ENCODE results near the gene ITGA1. TPM values are rescaled to one million over a fixed set of nuclear protein-coding genes. Genes with fewer than 3 reads are reported as not detected.

The ITGA1 gene
- total and polyA plus RNA-seq, 4 donors = 24.2 to 187 (median 48.5) TPM

DNA sequence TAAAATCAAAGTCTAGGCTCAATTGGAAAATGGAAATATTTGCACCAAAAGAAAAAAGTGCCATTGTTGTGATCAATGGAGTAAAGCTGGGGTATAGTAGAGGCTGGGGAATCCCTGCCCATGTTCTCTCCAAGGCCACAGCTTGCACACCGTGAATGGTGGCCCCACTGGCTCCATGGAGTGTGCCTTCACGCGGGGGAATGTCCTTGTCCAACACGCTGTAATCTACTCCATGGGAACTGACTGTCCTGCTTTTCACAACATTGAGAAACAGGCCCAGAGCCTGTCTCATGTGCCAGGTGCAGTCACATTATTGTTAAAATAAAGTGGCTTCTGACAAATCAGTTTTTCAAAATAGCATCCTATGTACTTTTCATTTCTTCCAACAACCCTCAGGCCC is 168.3 kb downstream of the ITGA1 start:
- no peak for DNase-seq (ENCODE audit: low spot score)
- H3K9ac ChIP-seq (ENCODE audit: low read depth in 1 of 2, low read length in 2 of 2) = no peak overlapping the region
- no peaks in the 10 kb centered on the region for H3K4me1 ChIP-seq (ENCODE audit: control insufficient read depth in 4 of 4, insufficient read depth in 4 of 4, low read length in 3 of 4)
- 87% methylated on average over 4 of the region's 4 CpGs for WGBS
- H3K27ac ChIP-seq (ENCODE audit: low read depth in 1 of 2, low read length in 2 of 2) = no peak overlapping the region
- no peaks in the 10 kb centered on the region for H3K27me3 ChIP-seq (ENCODE audit: control insufficient read depth in 4 of 4, insufficient read depth in 4 of 4, low read length in 3 of 4)
- no peak overlapping the region for H3K4me3 ChIP-seq (ENCODE audit: low read depth in 1 of 3, low read length in 3 of 3)
- peaks cover 2 to 23% (median 8%) of the 10 kb centered on the region in 4 donors for H3K36me3 ChIP-seq (ENCODE audit: control insufficient read depth in 4 of 4, insufficient read depth in 3 of 4, low read depth in 1 of 4, low read length in 3 of 4)
- TF ChIP-seq, protein P1, sequence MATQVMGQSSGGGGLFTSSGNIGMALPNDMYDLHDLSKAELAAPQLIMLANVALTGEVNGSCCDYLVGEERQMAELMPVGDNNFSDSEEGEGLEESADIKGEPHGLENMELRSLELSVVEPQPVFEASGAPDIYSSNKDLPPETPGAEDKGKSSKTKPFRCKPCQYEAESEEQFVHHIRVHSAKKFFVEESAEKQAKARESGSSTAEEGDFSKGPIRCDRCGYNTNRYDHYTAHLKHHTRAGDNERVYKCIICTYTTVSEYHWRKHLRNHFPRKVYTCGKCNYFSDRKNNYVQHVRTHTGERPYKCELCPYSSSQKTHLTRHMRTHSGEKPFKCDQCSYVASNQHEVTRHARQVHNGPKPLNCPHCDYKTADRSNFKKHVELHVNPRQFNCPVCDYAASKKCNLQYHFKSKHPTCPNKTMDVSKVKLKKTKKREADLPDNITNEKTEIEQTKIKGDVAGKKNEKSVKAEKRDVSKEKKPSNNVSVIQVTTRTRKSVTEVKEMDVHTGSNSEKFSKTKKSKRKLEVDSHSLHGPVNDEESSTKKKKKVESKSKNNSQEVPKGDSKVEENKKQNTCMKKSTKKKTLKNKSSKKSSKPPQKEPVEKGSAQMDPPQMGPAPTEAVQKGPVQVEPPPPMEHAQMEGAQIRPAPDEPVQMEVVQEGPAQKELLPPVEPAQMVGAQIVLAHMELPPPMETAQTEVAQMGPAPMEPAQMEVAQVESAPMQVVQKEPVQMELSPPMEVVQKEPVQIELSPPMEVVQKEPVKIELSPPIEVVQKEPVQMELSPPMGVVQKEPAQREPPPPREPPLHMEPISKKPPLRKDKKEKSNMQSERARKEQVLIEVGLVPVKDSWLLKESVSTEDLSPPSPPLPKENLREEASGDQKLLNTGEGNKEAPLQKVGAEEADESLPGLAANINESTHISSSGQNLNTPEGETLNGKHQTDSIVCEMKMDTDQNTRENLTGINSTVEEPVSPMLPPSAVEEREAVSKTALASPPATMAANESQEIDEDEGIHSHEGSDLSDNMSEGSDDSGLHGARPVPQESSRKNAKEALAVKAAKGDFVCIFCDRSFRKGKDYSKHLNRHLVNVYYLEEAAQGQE (IDR thresholded peaks at IDR 0.05) = no peak
- TF ChIP-seq FOXA1 (IDR thresholded peaks at IDR 0.05) (no peak), YY1 (IDR thresholded peaks at IDR 0.05) (no peak), TAF1 (conservative IDR thresholded peaks at IDR 0.05) (no peak), HNF4G (IDR thresholded peaks at IDR 0.05) (no peak), RAD21 (IDR thresholded peaks at IDR 0.05) (no peak), NR2F2 (IDR thresholded peaks at IDR 0.05) (no peak), HNF4A (conservative IDR thresholded peaks at IDR 0.05) (no peak)
- TF ChIP-seq, protein P2, sequence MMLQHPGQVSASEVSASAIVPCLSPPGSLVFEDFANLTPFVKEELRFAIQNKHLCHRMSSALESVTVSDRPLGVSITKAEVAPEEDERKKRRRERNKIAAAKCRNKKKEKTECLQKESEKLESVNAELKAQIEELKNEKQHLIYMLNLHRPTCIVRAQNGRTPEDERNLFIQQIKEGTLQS (IDR thresholded peaks at IDR 0.05) = no peak
- H3K9me3 ChIP-seq (ENCODE audit: control insufficient read depth in 4 of 4, low read length in 3 of 4) = no peaks in the 10 kb centered on the region

DNA sequence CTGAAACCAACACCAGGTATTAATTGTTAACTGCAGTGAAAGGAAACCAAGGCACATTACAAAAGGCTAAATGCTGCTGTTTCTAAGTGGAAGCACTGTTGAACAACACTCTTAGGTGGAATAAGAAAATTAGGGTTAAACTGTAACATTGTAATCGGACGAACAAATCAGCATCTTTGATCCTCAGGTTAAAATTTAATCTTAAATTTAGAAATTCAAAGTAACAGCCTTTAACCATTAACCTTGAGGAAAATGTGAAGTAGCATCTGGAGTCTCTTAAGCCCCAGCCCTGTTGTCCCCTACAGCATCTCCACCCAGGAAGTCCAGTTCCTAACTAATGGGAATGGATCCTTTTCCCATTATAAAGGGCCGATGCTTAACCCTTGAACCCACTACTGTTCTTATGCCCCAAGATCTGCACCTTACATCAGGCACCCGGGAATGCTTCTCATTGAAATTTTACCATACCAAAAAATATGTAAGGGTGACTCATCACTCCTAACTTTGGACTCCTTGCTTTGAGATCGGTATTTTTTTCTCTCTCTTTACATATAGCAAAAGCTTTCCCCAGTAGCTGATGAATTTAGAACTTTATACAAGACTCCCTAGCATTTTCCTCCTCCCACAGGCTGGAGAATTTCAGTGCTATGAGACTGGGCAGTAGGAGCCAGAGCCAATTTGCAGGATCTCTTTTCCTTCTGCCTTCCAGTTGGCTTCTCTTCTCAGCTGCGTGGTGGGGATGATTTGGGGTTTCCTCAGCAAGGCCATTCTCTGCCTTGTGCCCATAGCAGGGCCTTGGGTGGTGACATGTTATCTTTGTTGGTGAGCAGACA is 169.4 kb downstream of the ITGA1 start:
- 67% methylated on average over 6 of the region's 6 CpGs for WGBS
- H3K4me1 ChIP-seq (ENCODE audit: control insufficient read depth in 4 of 4, insufficient read depth in 4 of 4, low read length in 3 of 4) = no peaks in the 10 kb centered on the region
- H3K27me3 ChIP-seq (ENCODE audit: control insufficient read depth in 4 of 4, insufficient read depth in 4 of 4, low read length in 3 of 4) = no peaks in the 10 kb centered on the region
- H3K36me3 ChIP-seq (ENCODE audit: control insufficient read depth in 4 of 4, insufficient read depth in 3 of 4, low read depth in 1 of 4, low read length in 3 of 4) = peaks cover 2 to 23% (median 8%) of the 10 kb centered on the region in 4 donors
- H3K27ac ChIP-seq (ENCODE audit: low read depth in 1 of 2, low read length in 2 of 2) = no peak overlapping the region
- no peak for DNase-seq (ENCODE audit: low spot score)
- no peak for TF ChIP-seq GABPA (IDR thresholded peaks at IDR 0.05 in 1 of 2, conservative IDR thresholded peaks at IDR 0.05 in 1 of 2)
- no peak overlapping the region for H3K9ac ChIP-seq (ENCODE audit: low read depth in 1 of 2, low read length in 2 of 2)
- no peaks in the 10 kb centered on the region for H3K9me3 ChIP-seq (ENCODE audit: control insufficient read depth in 4 of 4, low read length in 3 of 4)
- no peak overlapping the region for H3K4me3 ChIP-seq (ENCODE audit: low read depth in 1 of 3, low read length in 3 of 3)

DNA sequence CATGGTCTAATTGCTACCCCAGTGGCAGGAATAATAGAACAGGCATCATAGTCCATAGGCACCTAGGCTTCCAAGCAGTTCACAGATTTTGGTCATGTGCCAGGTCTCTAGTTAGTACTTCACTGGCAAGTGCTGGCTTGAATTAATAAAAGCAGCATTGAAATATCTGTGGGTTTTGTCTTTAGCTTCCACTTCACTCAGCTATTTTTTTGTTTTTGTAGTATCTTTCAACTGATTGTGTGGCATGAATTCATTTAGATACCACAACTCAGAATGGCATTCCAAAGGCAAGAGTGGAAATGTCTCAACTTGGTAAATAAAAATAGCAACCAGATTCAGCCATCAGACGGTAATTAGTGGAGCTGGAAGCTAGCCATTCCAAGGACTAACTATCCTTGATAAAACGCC is 173.6 kb downstream of the ITGA1 start:
- Histone ChIP-seq H3K9me3 (ENCODE audit: control insufficient read depth in 4 of 4, low read length in 3 of 4) (no peaks in the 10 kb centered on the region), H3K4me1 (ENCODE audit: control insufficient read depth in 4 of 4, insufficient read depth in 4 of 4, low read length in 3 of 4) (no peaks in the 10 kb centered on the region), H3K27me3 (ENCODE audit: control insufficient read depth in 4 of 4, insufficient read depth in 4 of 4, low read length in 3 of 4) (no peaks in the 10 kb centered on the region), H3K36me3 (ENCODE audit: control insufficient read depth in 4 of 4, insufficient read depth in 3 of 4, low read depth in 1 of 4, low read length in 3 of 4) (peaks cover 0 to 6% (median 0%) of the 10 kb centered on the region in 4 donors), H3K9ac (ENCODE audit: low read depth in 1 of 2, low read length in 2 of 2) (no peak overlapping the region), H3K4me3 (ENCODE audit: low read depth in 1 of 3, low read length in 3 of 3) (no peak overlapping the region), H3K27ac (ENCODE audit: low read depth in 1 of 2, low read length in 2 of 2) (no peak overlapping the region)
- no peak for DNase-seq (ENCODE audit: low spot score)
- WGBS = 63% methylated on average over 2 of the region's 2 CpGs
- no peak for TF ChIP-seq FOXA2 (IDR thresholded peaks at IDR 0.05)
- TF ChIP-seq NR2F2 (IDR thresholded peaks at IDR 0.05) = no peak
- TF ChIP-seq, protein P1 (IDR thresholded peaks at IDR 0.05) = no peak
- no peak for TF ChIP-seq HNF4A (conservative IDR thresholded peaks at IDR 0.05)
- no peak for TF ChIP-seq JUND (IDR thresholded peaks at IDR 0.05)
- TF ChIP-seq FOXA1 (IDR thresholded peaks at IDR 0.05) = no peak
- no peak for TF ChIP-seq HNF4G (IDR thresholded peaks at IDR 0.05)
- no peak for TF ChIP-seq TAF1 (conservative IDR thresholded peaks at IDR 0.05)
- TF ChIP-seq, protein P3, sequence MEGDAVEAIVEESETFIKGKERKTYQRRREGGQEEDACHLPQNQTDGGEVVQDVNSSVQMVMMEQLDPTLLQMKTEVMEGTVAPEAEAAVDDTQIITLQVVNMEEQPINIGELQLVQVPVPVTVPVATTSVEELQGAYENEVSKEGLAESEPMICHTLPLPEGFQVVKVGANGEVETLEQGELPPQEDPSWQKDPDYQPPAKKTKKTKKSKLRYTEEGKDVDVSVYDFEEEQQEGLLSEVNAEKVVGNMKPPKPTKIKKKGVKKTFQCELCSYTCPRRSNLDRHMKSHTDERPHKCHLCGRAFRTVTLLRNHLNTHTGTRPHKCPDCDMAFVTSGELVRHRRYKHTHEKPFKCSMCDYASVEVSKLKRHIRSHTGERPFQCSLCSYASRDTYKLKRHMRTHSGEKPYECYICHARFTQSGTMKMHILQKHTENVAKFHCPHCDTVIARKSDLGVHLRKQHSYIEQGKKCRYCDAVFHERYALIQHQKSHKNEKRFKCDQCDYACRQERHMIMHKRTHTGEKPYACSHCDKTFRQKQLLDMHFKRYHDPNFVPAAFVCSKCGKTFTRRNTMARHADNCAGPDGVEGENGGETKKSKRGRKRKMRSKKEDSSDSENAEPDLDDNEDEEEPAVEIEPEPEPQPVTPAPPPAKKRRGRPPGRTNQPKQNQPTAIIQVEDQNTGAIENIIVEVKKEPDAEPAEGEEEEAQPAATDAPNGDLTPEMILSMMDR (IDR thresholded peaks at IDR 0.05; ENCODE audit: low read depth, low read length, missing input control) = no peak
- TF ChIP-seq, protein P4, sequence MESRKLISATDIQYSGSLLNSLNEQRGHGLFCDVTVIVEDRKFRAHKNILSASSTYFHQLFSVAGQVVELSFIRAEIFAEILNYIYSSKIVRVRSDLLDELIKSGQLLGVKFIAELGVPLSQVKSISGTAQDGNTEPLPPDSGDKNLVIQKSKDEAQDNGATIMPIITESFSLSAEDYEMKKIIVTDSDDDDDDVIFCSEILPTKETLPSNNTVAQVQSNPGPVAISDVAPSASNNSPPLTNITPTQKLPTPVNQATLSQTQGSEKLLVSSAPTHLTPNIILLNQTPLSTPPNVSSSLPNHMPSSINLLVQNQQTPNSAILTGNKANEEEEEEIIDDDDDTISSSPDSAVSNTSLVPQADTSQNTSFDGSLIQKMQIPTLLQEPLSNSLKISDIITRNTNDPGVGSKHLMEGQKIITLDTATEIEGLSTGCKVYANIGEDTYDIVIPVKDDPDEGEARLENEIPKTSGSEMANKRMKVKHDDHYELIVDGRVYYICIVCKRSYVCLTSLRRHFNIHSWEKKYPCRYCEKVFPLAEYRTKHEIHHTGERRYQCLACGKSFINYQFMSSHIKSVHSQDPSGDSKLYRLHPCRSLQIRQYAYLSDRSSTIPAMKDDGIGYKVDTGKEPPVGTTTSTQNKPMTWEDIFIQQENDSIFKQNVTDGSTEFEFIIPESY (IDR thresholded peaks at IDR 0.05) = no peak
- no peak for TF ChIP-seq YY1 (IDR thresholded peaks at IDR 0.05)

Measured in liver (tissue), 9 donors.